ENCODE data around the gene A2ML1.

Gene A2ML1

GRCh38 chr12:8847435-8847834 is 25.0 kb downstream of the A2ML1 start:
- H2BK120ac ChIP-seq (ENCODE audit: insufficient read depth, low read length, poor library complexity), result no peak overlapping the region
- no peak overlapping the region for H4K8ac ChIP-seq (ENCODE audit: low read depth, low read length)
- H3K9ac ChIP-seq (ENCODE audit: low read length), result no peak overlapping the region
- no peak overlapping the region for H2AFZ ChIP-seq (ENCODE audit: insufficient read depth, low read length, poor library complexity)
- H3K23ac ChIP-seq (ENCODE audit: low read length), result no peak overlapping the region
- H3K36me3 ChIP-seq (ENCODE audit: control insufficient read depth in 1 of 2, insufficient read depth in 2 of 2, low read length in 2 of 2), result no peaks in the 10 kb centered on the region
- H4K91ac ChIP-seq (ENCODE audit: low read depth, low read length), result no peak overlapping the region
- H2BK12ac ChIP-seq (ENCODE audit: low read length), result no peak overlapping the region
- H2AK5ac ChIP-seq (ENCODE audit: low read length), result no peak overlapping the region
- no peak overlapping the region for H3K4me2 ChIP-seq (ENCODE audit: low read length)
- no peaks in the 10 kb centered on the region for H3K79me1 ChIP-seq (ENCODE audit: low read length)
- H4K12ac ChIP-seq (ENCODE audit: low read depth, low read length), result no peak overlapping the region
- no peaks in the 10 kb centered on the region for H3K9me3 ChIP-seq (ENCODE audit: insufficient read depth, low read depth, low read length)
- H3K4me3 ChIP-seq (ENCODE audit: low read depth, low read length), result no peak overlapping the region
- H3K79me2 ChIP-seq (ENCODE audit: control insufficient read depth, insufficient read depth, low read length, poor library complexity), result no peaks in the 10 kb centered on the region
- H3K4me1 ChIP-seq (ENCODE audit: control insufficient read depth in 1 of 2, insufficient read depth in 2 of 2, low read length in 2 of 2), result no peaks in the 10 kb centered on the region
- H2BK5ac ChIP-seq (ENCODE audit: low read depth, low read length, poor library complexity), result no peak overlapping the region
- no CpG with 5 or more reads among the region's 6 CpGs for WGBS (ENCODE audit: extremely low coverage, insufficient coverage, insufficient read length)
- H3K27me3 ChIP-seq (ENCODE audit: insufficient read depth, low read length), result no peaks in the 10 kb centered on the region
- H3K18ac ChIP-seq (ENCODE audit: low read length), result no peak overlapping the region
- DNase-seq, result no peak
- no peak overlapping the region for H3K4ac ChIP-seq (ENCODE audit: low read depth, low read length)
- H3K27ac ChIP-seq (ENCODE audit: low read depth, low read length), result no peak overlapping the region
- H3K14ac ChIP-seq (ENCODE audit: low read length), result no peak overlapping the region

- no peak overlapping the region for H3K4me3 ChIP-seq (ENCODE audit: low read depth, low read length)
- no peaks in the 10 kb centered on the region for H3K79me2 ChIP-seq (ENCODE audit: control insufficient read depth, insufficient read depth, low read length, poor library complexity)
- H3K4me2 ChIP-seq (ENCODE audit: low read length), result no peak overlapping the region
- H2BK12ac ChIP-seq (ENCODE audit: low read length), result no peak overlapping the region
- H3K9ac ChIP-seq (ENCODE audit: low read length), result no peak overlapping the region
- no peak overlapping the region for H2BK120ac ChIP-seq (ENCODE audit: insufficient read depth, low read length, poor library complexity)
- no peak overlapping the region for H4K8ac ChIP-seq (ENCODE audit: low read depth, low read length)
- no peaks in the 10 kb centered on the region for H3K79me1 ChIP-seq (ENCODE audit: low read length)
- H3K36me3 ChIP-seq (ENCODE audit: control insufficient read depth in 1 of 2, insufficient read depth in 2 of 2, low read length in 2 of 2), result no peaks in the 10 kb centered on the region
- H3K14ac ChIP-seq (ENCODE audit: low read length), result no peak overlapping the region
- H3K4ac ChIP-seq (ENCODE audit: low read depth, low read length), result no peak overlapping the region
- no peak overlapping the region for H2AFZ ChIP-seq (ENCODE audit: insufficient read depth, low read length, poor library complexity)
- DNase-seq, result no peak
- H3K27ac ChIP-seq (ENCODE audit: low read depth, low read length), result no peak overlapping the region
- H3K23ac ChIP-seq (ENCODE audit: low read length), result no peak overlapping the region
- no peak overlapping the region for H2BK5ac ChIP-seq (ENCODE audit: low read depth, low read length, poor library complexity)
- no peak overlapping the region for H4K91ac ChIP-seq (ENCODE audit: low read depth, low read length)
- H3K9me3 ChIP-seq (ENCODE audit: insufficient read depth, low read depth, low read length), result no peaks in the 10 kb centered on the region
- H3K4me1 ChIP-seq (ENCODE audit: control insufficient read depth in 1 of 2, insufficient read depth in 2 of 2, low read length in 2 of 2), result peaks cover 0 to 2% of the 10 kb centered on the region in 2 experiments
- H3K27me3 ChIP-seq (ENCODE audit: insufficient read depth, low read length), result no peaks in the 10 kb centered on the region
- H3K18ac ChIP-seq (ENCODE audit: low read length), result no peak overlapping the region
- WGBS (ENCODE audit: extremely low coverage, insufficient coverage, insufficient read length), result no CpG with 5 or more reads among the region's 5 CpGs
- no peak overlapping the region for H2AK5ac ChIP-seq (ENCODE audit: low read length)
- H4K12ac ChIP-seq (ENCODE audit: low read depth, low read length), result no peak overlapping the region
These were observed 27.5 kb downstream of the A2ML1 start for GRCh38 chr12:8849876-8850275.

- Histone ChIP-seq H4K8ac (ENCODE audit: low read depth, low read length) (no peak overlapping the region), H3K27me3 (ENCODE audit: insufficient read depth, low read length) (no peaks in the 10 kb centered on the region), H3K4me3 (ENCODE audit: low read depth, low read length) (no peak overlapping the region), H4K12ac (ENCODE audit: low read depth, low read length) (no peak overlapping the region), H2BK120ac (ENCODE audit: insufficient read depth, low read length, poor library complexity) (no peak overlapping the region), H3K79me1 (ENCODE audit: low read length) (no peaks in the 10 kb centered on the region), H3K18ac (ENCODE audit: low read length) (no peak overlapping the region), H3K14ac (ENCODE audit: low read length) (no peak overlapping the region), H3K27ac (ENCODE audit: low read depth, low read length) (no peak overlapping the region), H3K9me3 (ENCODE audit: insufficient read depth, low read depth, low read length) (no peaks in the 10 kb centered on the region), H3K9ac (ENCODE audit: low read length) (no peak overlapping the region), H4K91ac (ENCODE audit: low read depth, low read length) (no peak overlapping the region), H2BK5ac (ENCODE audit: low read depth, low read length, poor library complexity) (no peak overlapping the region), H3K4me1 (ENCODE audit: control insufficient read depth in 1 of 2, insufficient read depth in 2 of 2, low read length in 2 of 2) (peaks cover 0 to 2% of the 10 kb centered on the region in 2 experiments), H2AFZ (ENCODE audit: insufficient read depth, low read length, poor library complexity) (no peak overlapping the region), H3K4ac (ENCODE audit: low read depth, low read length) (no peak overlapping the region), H3K79me2 (ENCODE audit: control insufficient read depth, insufficient read depth, low read length, poor library complexity) (no peaks in the 10 kb centered on the region), H3K36me3 (ENCODE audit: control insufficient read depth in 1 of 2, insufficient read depth in 2 of 2, low read length in 2 of 2) (no peaks in the 10 kb centered on the region), H2AK5ac (ENCODE audit: low read length) (no peak overlapping the region), H3K23ac (ENCODE audit: low read length) (peak overlapping the region; percentile 41), H3K4me2 (ENCODE audit: low read length) (no peak overlapping the region), H2BK12ac (ENCODE audit: low read length) (no peak overlapping the region)
- no peak for DNase-seq
- no CpG with 5 or more reads among the region's 7 CpGs for WGBS (ENCODE audit: extremely low coverage, insufficient coverage, insufficient read length)
These were observed 29.7 kb downstream of the A2ML1 start for GRCh38 chr12:8852119-8852518.

- Histone ChIP-seq H3K9ac (ENCODE audit: low read length) (no peak overlapping the region), H2AK5ac (ENCODE audit: low read length) (no peak overlapping the region), H3K4me1 (ENCODE audit: control insufficient read depth in 1 of 2, insufficient read depth in 2 of 2, low read length in 2 of 2) (peaks cover 0 to 2% of the 10 kb centered on the region in 2 experiments), H3K23ac (ENCODE audit: low read length) (no peak overlapping the region), H3K18ac (ENCODE audit: low read length) (no peak overlapping the region), H2BK5ac (ENCODE audit: low read depth, low read length, poor library complexity) (no peak overlapping the region), H3K9me3 (ENCODE audit: insufficient read depth, low read depth, low read length) (no peaks in the 10 kb centered on the region), H3K4me3 (ENCODE audit: low read depth, low read length) (no peak overlapping the region), H3K36me3 (ENCODE audit: control insufficient read depth in 1 of 2, insufficient read depth in 2 of 2, low read length in 2 of 2) (no peaks in the 10 kb centered on the region), H2AFZ (ENCODE audit: insufficient read depth, low read length, poor library complexity) (no peak overlapping the region), H3K4ac (ENCODE audit: low read depth, low read length) (no peak overlapping the region), H4K12ac (ENCODE audit: low read depth, low read length) (no peak overlapping the region), H2BK120ac (ENCODE audit: insufficient read depth, low read length, poor library complexity) (no peak overlapping the region), H3K27ac (ENCODE audit: low read depth, low read length) (no peak overlapping the region), H3K79me2 (ENCODE audit: control insufficient read depth, insufficient read depth, low read length, poor library complexity) (no peaks in the 10 kb centered on the region), H4K91ac (ENCODE audit: low read depth, low read length) (no peak overlapping the region), H3K27me3 (ENCODE audit: insufficient read depth, low read length) (no peaks in the 10 kb centered on the region), H4K8ac (ENCODE audit: low read depth, low read length) (no peak overlapping the region), H3K4me2 (ENCODE audit: low read length) (no peak overlapping the region), H3K14ac (ENCODE audit: low read length) (no peak overlapping the region), H3K79me1 (ENCODE audit: low read length) (no peaks in the 10 kb centered on the region), H2BK12ac (ENCODE audit: low read length) (no peak overlapping the region)
- WGBS (ENCODE audit: extremely low coverage, insufficient coverage, insufficient read length), result no CpG with 5 or more reads among the region's 2 CpGs
- DNase-seq, result no peak
These were observed 33.5 kb downstream of the A2ML1 start for GRCh38 chr12:8855891-8856290.
